Measurements from ENCODE around the gene RAG2.

GRCh38 chr11:36615826-36616225 lies 17.8 kb upstream of the RAG2 start:
- no peak for TF ChIP-seq CTCF (IDR thresholded peaks at IDR 0.05; ENCODE audit: low read depth, low read length)
- TF ChIP-seq POLR2A (IDR thresholded peaks at IDR 0.05; ENCODE audit: extremely low read depth, insufficient read length): no peak
